Measurements from ENCODE around the gene KIAA1755. TPM values are rescaled to one million over a fixed set of nuclear protein-coding genes. Genes with fewer than 3 reads are reported as not detected.

KIAA1755 gene
- total RNA-seq, result 0.34 TPM in 1 of 2 replicates, not detected in the other

GRCh38 chr20:38260378-38261053 is at the start of gene KIAA1755:
Gene KIAA1755, minus strand, starts transcription at chr20:38260735. Its CDS starts 235 bp downstream, at chr20:38260500.

GRCh38 chr20:38303908-38304379 is 43.4 kb upstream of the KIAA1755 start, which contains the start of gene BPI:
Gene BPI, plus strand, starts transcription at chr20:38304156. Its CDS starts 68 bp downstream, at chr20:38304224.

GRCh38 chr20:38165089-38165965 is 95.2 kb downstream of the KIAA1755 start, which contains the start of gene TGM2:
Gene TGM2, minus strand, starts transcription at chr20:38165270. Its CDS starts 72 bp downstream, at chr20:38165198.

Other genes starting within 250 kb of the KIAA1755 start
- gene TTI1, start 227.3 kb downstream of the KIAA1755 start, total RNA-seq, result 16.5 and 18.4 TPM in 2 replicates
- gene RPRD1B, start 227.0 kb downstream of the KIAA1755 start, total RNA-seq, result 10.7 and 10.9 TPM in 2 replicates
- gene TGM2, start 95.5 kb downstream of the KIAA1755 start, total RNA-seq, result 1,162 and 1,324 TPM in 2 replicates
- gene BPI, start 43.4 kb upstream of the KIAA1755 start, total RNA-seq, result not detected in 2 replicates
- not detected in 2 replicates for gene LBP, start 85.7 kb upstream of the KIAA1755 start, total RNA-seq
- 6.3 and 11.6 TPM in 2 replicates for gene SNHG17, start 174.6 kb upstream of the KIAA1755 start, total RNA-seq
- gene RALGAPB, start 212.1 kb upstream of the KIAA1755 start, total RNA-seq, result 26.0 and 30.4 TPM in 2 replicates

Measured in mammary microvascular endothelial cell (primary cell).